GM15510 (cell line): ENCODE data around the gene NEDD4L.

Experiments
- POLR2A ChIP-seq: IDR thresholded peaks from 3 replicates; pipeline ENCODE4 v1.6.1; 2011; ENCODE audit warnings: borderline replicate concordance; ENCODE audit not compliant: insufficient read length; ENCODE audit errors: extremely low read depth

The NEDD4L gene

DNA sequence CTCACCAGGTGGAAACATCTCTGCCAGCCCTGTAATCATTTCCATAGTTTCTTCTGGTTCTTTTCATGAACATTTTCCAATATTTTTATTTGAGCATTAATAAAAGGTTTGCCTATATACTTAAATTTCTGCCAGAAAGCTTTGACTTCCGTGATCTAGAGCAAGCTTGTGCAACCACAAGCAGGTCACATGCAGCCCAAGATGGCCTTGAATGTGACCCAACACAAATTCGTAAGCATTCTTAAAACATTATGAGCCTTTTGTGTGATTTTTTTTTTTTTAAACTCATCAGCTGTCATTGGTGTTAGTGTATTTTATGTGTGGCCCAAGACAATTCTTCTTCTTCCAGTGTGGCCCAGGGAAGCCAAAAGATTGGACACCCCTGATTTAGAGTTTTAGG is 51.6 kb downstream of the NEDD4L start:
- no peak for TF ChIP-seq POLR2A

DNA sequence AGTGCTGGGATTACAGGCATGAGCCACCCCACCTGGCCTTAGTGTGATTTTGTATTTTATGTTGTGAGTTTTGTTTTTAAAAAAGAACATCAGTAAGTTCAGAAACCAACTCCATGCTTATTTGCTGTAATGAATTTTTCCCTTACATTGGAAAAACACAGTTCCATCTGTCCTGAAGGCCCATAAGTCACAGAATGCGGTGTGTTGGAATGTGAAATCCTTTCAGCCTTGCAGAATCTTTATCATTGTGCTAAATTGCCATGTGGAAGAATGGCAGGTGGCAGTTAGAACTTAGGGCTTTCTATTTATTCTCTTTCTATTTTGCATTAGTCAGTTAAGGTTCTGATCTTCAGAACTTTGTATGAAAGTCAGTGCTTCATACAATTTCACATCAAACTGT is 52.6 kb downstream of the NEDD4L start:
- no peak for TF ChIP-seq POLR2A

DNA sequence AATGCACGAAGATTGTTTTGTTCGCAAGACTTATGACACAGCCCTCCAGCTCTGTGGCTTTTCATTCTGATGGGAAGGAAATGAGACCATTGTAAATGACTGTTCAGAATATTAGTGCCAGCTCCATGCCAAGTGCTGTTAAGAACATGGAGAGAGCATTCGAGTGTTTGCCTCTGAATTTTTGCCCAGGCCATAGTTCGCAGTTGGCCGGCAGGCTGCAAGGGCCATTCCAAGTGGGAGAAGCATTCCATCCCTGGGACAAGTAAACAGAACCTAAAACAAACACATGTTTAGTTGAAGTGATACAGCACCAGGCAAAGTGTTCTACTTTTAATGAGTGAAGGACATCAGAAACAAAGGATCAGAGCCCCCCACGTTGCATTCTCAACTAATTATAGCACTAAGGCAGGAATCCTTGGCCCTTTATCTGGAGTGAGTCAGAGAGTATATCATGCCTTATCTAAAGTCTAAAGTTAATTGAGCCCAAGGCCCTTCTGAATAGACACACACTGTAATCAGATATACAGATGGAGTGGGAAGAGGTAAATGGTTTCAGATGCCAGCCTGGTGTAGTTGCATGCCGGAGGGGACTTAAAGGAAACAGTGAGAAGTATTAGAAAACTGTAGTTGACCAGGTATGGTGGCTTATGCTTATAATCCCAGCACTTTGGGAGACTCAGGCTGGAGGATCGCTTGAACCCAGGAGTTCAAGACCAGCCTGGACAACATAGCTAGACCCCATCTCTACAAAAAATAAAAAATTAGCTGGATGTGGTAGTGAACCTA is 53.3 kb downstream of the NEDD4L start:
- TF ChIP-seq POLR2A = no peak

DNA sequence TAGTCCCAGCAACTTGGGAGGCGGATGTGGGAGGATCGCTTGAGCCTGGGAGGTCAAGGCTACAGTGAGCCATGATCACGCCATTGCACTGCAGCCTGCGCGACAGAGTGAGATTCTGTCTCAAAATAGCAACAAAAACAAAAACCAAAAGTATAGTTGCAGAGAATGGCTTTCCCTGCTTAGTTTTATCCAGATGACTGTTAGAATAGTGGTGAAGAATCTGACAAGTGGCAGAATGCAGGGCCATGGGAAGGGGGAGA is 53.8 kb downstream of the NEDD4L start:
- no peak for TF ChIP-seq POLR2A

DNA sequence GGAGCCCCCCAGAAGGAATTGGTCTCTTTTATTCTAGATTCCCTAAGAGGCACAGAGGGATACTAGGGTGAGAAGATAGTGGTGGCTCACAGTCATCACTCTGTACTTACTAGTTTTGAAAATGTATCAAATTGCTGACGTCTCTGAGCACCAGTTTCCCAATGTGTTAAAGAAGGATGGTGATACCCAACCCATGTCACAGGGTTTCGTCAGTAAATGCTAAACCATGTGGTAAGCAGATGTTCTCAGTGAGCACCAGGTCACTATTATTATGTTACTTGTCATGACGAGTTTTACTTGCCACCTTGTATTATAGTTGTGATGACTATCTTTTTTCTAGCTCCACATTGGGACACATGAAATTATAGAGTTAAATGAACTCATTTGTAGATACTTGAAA is 54.7 kb downstream of the NEDD4L start:
- no peak for TF ChIP-seq POLR2A

DNA sequence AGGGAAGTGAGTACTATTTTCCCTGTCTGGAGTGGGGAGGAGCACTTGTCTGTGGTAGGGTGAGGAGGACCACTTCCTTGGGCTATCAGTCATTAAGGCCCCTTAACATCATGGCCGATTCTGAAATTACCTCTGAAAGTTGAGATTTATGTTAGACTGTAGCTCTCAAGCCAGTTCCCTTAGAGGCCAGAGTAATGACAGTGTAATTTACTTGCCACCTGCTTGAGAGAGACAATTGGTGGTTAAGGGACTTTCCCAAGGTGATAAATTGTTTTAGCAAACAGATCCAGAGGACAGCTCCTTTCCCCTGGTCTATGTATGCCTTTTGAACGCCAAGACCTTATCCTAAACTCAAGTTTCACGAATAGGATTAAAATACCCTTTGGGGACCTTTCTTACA is 56.1 kb downstream of the NEDD4L start:
- no peak for TF ChIP-seq POLR2A

DNA sequence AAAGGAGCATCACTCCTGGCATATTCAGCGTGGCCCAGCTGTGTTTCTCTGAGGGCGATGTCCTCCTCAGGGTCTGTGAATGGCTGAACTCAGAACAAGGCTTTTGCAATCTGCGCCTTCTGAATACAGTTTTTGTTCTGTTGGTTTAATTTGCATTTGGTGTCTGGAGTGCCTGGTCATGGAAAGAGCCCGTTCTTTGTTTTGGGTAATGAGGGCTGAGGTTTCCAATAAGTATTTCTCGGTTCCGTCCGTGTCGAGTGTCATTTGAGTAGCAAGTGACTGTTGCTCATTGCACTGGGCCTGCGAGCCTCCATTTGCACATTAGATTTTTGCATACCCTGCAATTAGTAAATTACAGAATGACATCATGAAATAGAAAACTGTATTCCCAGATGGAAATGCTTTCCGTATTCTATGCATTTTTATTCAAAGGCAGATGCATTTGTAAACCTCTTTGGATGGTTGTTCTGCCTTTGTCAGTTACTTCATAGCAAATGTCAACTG is 57.3 kb downstream of the NEDD4L start:
- no peak for TF ChIP-seq POLR2A

DNA sequence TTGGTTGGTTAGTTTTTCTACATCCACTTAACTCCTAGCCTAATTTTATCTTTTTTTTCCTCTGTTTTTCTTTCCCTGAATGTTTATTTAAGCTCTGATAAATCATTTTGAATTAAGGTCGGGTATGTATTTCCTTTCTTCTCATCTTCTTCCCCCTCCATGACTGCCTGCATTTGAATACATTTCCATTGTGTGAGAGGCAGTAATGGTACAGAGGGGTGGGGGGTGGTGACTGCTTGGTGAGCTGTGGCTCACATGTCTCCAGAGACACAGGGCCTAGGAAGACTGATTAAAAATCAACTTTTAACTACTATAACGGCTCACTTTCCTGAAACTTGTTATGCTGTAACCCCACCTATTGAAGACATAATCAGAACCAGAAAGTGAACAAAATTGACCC is 58.0 kb downstream of the NEDD4L start:
- no peak for TF ChIP-seq POLR2A

DNA sequence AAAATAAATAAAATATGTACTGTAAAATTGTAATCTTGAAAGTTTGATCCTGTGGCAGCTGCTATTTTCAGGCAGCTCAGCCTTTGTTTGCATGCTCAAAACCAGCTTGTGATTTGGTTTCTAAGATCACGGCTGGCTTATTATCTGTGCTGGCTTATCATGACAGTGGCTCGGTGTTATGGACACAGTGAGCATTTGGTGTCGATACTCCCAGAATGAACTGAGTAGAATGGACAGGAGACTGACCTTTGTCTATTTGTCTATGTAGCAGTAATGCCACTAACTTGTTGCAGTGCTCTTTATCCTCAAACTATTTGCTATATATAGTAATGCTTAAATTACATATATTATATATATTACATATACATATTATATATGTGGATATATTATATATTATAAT is 58.8 kb downstream of the NEDD4L start:
- TF ChIP-seq POLR2A = no peak

DNA sequence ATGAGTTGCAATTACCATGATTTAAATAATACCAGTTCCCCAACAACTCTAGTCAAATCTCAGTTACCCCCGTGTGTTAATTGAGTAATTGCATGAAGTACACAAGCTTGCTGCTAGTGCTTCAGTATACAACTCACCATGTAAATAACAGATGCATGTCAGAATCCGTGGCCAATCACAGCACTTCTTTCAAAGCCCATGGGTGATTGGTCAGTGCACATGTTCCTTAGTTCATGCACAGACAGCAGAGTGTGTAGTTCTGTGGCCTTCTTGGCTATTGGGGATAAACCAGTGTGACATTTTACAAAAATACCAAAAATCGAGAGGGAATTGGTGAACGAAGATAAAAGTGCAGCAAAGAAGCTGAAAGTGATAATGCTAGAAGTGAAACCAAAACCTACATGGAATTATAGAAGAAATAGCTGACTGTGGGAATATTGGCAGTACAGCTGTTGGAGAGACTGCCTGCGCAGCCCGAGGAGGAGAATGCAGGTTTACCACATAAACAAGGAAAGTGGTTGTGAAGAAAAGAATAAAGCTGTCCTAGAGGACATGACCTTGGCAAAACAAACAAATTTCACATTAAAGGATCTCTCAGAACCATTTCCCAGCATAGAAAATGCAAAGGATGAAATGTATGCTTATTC is 59.4 kb downstream of the NEDD4L start:
- no peak for TF ChIP-seq POLR2A

DNA sequence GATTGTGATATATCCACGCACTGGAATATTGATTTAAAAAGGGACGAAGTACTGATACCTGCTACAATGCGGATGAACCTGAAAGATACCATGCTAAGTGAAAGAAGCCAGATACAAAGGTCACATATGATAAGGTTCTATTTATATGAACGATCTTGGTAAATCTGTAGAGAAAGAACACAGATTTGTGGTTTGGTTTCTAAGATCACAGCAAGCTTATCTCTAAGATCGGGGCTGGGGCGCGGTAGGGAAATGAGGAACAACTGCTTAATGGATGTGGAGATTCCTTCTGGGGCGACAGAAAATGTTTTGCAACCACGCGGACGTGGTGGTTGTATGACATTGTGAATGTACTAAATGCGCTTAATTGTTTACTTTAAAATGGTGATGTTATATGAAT is 60.1 kb downstream of the NEDD4L start:
- TF ChIP-seq POLR2A = no peak

DNA sequence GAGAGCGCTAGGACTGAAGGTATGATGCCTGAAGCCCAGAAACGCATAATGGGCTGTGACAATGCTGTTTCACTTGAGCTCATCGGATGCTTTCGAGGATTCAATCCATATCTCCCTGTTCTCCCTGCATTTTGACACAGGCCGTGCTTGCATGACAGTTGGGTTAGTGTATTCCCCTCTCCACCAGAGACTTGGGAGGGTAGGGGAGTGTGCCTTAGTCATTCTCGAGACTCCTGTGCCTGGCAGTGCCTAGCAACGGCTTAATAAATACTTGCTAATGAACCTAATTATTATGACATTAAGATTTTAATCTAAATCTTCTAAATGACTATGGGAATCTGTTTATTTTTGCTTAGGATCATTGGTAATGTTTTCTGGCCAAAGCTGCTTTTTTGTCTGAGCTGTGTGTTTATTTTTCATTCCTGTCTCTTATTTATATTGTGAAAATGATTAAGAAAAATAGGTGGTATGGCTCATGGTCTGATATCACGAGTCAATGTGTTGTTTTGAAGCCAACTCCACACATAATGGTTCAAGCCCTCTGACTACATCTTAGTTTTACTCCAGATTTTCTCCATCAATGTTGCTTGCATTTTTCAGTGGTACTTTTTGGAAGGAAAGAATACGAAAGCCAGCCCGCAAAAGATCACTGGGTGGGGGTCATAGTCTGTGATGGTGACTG is 61.3 kb downstream of the NEDD4L start:
- TF ChIP-seq POLR2A = no peak

DNA sequence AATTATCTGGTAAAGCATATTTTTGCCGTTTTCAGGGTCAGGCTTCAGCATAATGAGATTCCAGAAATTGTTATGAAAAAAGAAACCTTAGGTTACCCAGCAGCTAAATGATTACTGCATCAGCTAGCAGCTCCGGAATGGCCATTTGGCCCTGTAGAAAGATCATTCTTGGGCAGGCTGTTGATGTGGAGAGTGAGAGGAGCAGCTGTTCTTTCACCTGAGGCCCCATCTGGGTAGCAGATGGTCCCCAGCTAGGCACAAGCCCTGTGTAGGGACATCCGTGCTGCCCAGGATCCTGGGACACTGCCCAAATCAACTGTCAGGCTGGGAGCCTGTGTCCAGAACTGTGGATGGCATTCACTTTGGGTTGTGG is 61.8 kb downstream of the NEDD4L start:
- no peak for TF ChIP-seq POLR2A

DNA sequence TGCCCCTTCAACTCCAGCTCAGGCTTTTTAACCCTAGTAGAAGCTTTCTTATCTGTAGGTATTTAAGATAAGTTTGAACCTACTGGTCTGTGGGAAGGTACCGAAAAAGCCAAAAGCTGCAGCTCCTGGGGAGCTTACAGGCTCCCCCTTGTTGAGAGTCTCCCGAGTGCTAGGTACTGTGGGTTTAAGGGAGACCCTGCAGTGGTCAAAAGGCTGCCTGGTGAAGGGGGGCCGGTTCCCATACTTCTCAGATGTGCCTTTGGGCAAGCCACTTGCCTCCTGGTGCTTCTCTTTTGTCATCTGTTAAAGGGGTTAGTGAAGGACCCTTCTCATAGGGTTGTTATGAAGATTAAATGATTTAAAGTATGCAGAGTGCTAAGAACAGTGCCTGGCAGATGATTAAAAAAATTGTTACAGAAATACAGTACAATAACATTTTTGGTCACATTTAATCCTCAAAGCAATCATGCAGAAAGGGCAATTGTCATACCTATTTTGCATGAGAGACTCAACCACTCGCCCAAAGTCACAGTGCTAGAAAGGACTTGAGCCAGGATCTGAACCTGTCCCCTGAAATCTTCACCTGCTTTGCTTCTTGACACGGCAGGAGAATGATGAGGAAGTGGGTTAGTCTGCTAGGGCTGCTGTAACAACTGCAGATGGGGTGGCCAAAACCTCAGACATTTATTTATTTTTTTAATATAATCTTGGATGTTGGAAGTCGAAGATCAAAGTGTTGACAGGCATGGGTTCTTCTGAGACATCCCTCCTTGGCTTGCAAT is 62.5 kb downstream of the NEDD4L start:
- TF ChIP-seq POLR2A = no peak

DNA sequence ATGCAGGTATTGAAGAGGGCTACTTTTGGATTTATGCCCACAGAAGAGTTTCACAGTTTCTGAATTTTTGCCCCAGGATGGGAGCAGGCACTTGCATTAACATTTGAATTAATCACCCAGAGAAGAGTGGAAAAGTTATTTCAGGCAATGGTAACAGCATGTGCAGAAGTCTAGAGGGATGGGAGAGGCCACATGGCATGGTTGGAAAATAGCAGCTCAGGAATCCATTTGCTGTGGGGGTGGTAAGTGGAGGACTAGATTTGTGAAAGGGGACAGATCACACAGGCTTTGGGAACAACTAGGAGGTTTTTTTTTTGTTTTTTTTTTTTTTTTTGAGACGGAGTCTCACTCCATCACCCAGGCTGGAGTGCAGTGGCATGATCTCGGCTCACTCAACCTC is 65.2 kb downstream of the NEDD4L start:
- no peak for TF ChIP-seq POLR2A
